Adipose tissue (tissue), 3 donors: ENCODE results near the gene RAD9A. TPM values are rescaled to one million over a fixed set of nuclear protein-coding genes. Genes with fewer than 3 reads are reported as not detected.

Experiments used
- H3K27ac ChIP-seq: one replicate; pipeline ENCODE4 v1.5.1; 2013; ENCODE audit warnings: low read depth, low read length
- WGBS, 3 donors: extraction: QIAGEN DNeasy Blood & Tissue Kit; methylation state at CpG; one replicate each; pipeline ENCODE4 v1.1.7; 2013; 5-methylcytosine and 5-hydroxymethylcytosine counted together
- polyA plus RNA-seq, 3 donors: library from polyadenylated mRNA; stranded (reverse); fragments of 200-250 nt; gene quantifications; one replicate each; pipeline ENCODE4 v1.2.3, GENCODE V29; 2013
- donor health status: healthy with polysubstance abuse.
- donor health status: Bipolar disorder and iron deficiency.
- donor health status: healthy.

Gene RAD9A
- polyA plus RNA-seq, 3 donors = 9.8 to 15.3 (median 10.2) TPM

GRCh38 chr11:67441731-67442351 lies 50.1 kb downstream of the RAD9A start:
- no peak overlapping the region for H3K27ac ChIP-seq
- WGBS, 3 donors = 78 to 86% (median 86%) methylated on average over 23 to 28 of the region's 28 CpGs

GRCh38 chr11:67442504-67443404 lies 51.0 kb downstream of the RAD9A start:
- WGBS, 3 donors = 40 to 43% (median 43%) methylated on average over 31 to 45 of the region's 45 CpGs
- no peak overlapping the region for H3K27ac ChIP-seq

DNA sequence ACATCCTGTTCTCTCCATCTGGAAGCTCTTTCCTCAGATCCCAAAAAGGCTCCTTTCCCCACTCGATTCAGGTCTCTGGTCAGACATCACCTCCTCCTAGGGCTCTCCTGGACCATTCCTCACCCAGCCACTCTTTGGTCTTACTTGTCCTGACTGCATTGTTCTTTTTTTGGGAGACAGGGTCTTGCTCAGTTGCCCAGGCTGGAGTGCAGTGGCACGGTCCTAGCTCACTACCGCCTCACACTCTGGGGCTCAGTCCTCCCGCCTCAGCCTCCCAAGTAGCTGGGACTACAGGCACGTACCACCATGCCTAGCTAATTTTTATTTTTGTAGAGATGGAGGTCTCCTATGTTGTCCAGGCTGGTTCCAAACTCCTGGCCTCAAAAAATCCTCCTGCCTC lies 53.7 kb downstream of the RAD9A start:
- H3K27ac ChIP-seq = no peak overlapping the region
- WGBS, 3 donors = 84 to 89% (median 87%) methylated on average over 5 of the region's 5 CpGs

Other genes with a start within 250 kb of the RAD9A start
- 10 to 100 TPM; 26.8 to 70.1 (median 50.6) TPM for gene GRK2, start 125.5 kb upstream of the RAD9A start, polyA plus RNA-seq
- 10 to 100 TPM; 13.0 to 48.7 (median 23.5) TPM for gene ANKRD13D, start 102.7 kb upstream of the RAD9A start, polyA plus RNA-seq
- 10 to 100 TPM; 12.3 to 14.8 (median 13.0) TPM for gene SSH3, start 88.5 kb upstream of the RAD9A start, polyA plus RNA-seq
- gene POLD4, start 38.4 kb upstream of the RAD9A start, polyA plus RNA-seq = 100 to 1,000 TPM; 116 to 188 (median 169) TPM
- gene CLCF1, start 18.4 kb upstream of the RAD9A start, polyA plus RNA-seq = 10 to 100 TPM in 1 of 3 donors, 1 to 10 TPM in 2; 2.7 to 17.4 (median 9.9) TPM
- gene PPP1CA, start 9.9 kb downstream of the RAD9A start, polyA plus RNA-seq = 10 to 100 TPM; 82.3 to 97.8 (median 93.6) TPM
- gene TBC1D10C, start 12.1 kb downstream of the RAD9A start, polyA plus RNA-seq = 1 to 10 TPM; 2.2 to 6.6 (median 2.4) TPM
- gene CARNS1, start 23.7 kb downstream of the RAD9A start, polyA plus RNA-seq = 1 to 10 TPM in 2 of 3 donors, under 1 TPM in 1; 0.32 to 2.6 (median 2.1) TPM
- 10 to 100 TPM; 32.7 to 39.5 (median 35.4) TPM for gene RPS6KB2, start 36.5 kb downstream of the RAD9A start, polyA plus RNA-seq
- 1 to 10 TPM; 2.9 to 8.0 (median 4.1) TPM for gene PTPRCAP, start 45.7 kb downstream of the RAD9A start, polyA plus RNA-seq
- gene CORO1B, start 51.5 kb downstream of the RAD9A start, polyA plus RNA-seq = 10 to 100 TPM; 60.3 to 79.0 (median 63.4) TPM
- not detected for gene GPR152, start 60.7 kb downstream of the RAD9A start, polyA plus RNA-seq
- 1 to 10 TPM in 2 of 3 donors, under 1 TPM in 1; 0.28 to 8.4 (median 1.5) TPM for gene CABP4, start 63.4 kb downstream of the RAD9A start, polyA plus RNA-seq
- 100 to 1,000 TPM in 2 of 3 donors, 10 to 100 TPM in 1; 42.6 to 117 (median 104) TPM for gene TMEM134, start 77.3 kb downstream of the RAD9A start, polyA plus RNA-seq
- 10 to 100 TPM; 52.0 to 93.9 (median 58.1) TPM for gene AIP, start 91.0 kb downstream of the RAD9A start, polyA plus RNA-seq
- gene PITPNM1, start 113.4 kb downstream of the RAD9A start, polyA plus RNA-seq = 10 to 100 TPM; 11.5 to 22.8 (median 11.7) TPM
- 10 to 100 TPM; 64.4 to 78.2 (median 64.5) TPM for gene CDK2AP2, start 116.2 kb downstream of the RAD9A start, polyA plus RNA-seq
- gene CABP2, start 131.5 kb downstream of the RAD9A start, polyA plus RNA-seq = not detected
- 100 to 1,000 TPM; 324 to 594 (median 489) TPM for gene GSTP1, start 191.8 kb downstream of the RAD9A start, polyA plus RNA-seq
- gene NDUFV1, start 214.9 kb downstream of the RAD9A start, polyA plus RNA-seq = 100 to 1,000 TPM; 122 to 177 (median 125) TPM
- 10 to 100 TPM in 2 of 3 donors, 1 to 10 TPM in 1; 9.8 to 37.1 (median 11.0) TPM for gene NUDT8, start 238.0 kb downstream of the RAD9A start, polyA plus RNA-seq
- gene TBX10, start 247.8 kb downstream of the RAD9A start, polyA plus RNA-seq = under 1 TPM in 2 of 3 donors, not detected in 1; 0.08 to 0.09 TPM